Esophagus squamous epithelium (tissue), 4 donors: ENCODE data around the gene FHIT.

Experiments
- CTCF ChIP-seq, 6 experiments: fragments of 450-650 bp in 4 of 6; fragments of 200-600 bp in 2 of 6; sonication (generic) in 2 of 6; IDR thresholded peaks; one replicate each; pipeline ENCODE4 v1.5.1; 2016 to 2019; ENCODE audit warnings: antibody characterized with exemption in 6 of 6, mild to moderate bottlenecking in 4 of 6, moderate library complexity in 4 of 6
- POLR2A ChIP-seq, 4 donors: fragments of 450-650 bp; IDR thresholded peaks; one replicate each; pipeline ENCODE4 v1.6.1; 2017; ENCODE audit warnings: antibody characterized with exemption in 4 of 4, mild to moderate bottlenecking in 4 of 4, moderate library complexity in 3 of 4

- TF ChIP-seq POLR2A (IDR thresholded peaks at IDR 0.05) (no peak), CTCF (IDR thresholded peaks at IDR 0.05) (no peak)
These were observed 11.4 kb downstream of the FHIT start for GRCh38 chr3:61239871-61240270.
